ENCODE measurements around the gene ALDH1A1. TPM values are rescaled to one million over a fixed set of nuclear protein-coding genes. Genes with fewer than 3 reads are reported as not detected.

Gene ALDH1A1
- total and polyA plus RNA-seq, 9 of the 15 experiments (the other 6 are each of a cell fraction or from before 2014, with no cell fraction given), result 1.8 to 86.3 (median 24.4) TPM

- Histone ChIP-seq H3K9me3 (replicated peaks; ENCODE audit: control insufficient read depth, insufficient read depth, low read depth, low read length) (no peaks in the 10 kb centered on the region), H4K20me1 (replicated peaks; ENCODE audit: control insufficient read depth, insufficient read depth, low read length) (no peaks in the 10 kb centered on the region), H3K27me3 (ENCODE audit: control insufficient read depth in 2 of 2, insufficient read depth in 2 of 2, low read length in 2 of 2) (no peaks in the 10 kb centered on the region), H3K79me2 (ENCODE audit: control insufficient read depth, insufficient read depth, low read length) (no peaks in the 10 kb centered on the region), H3K4me2 (ENCODE audit: insufficient read depth, low read length) (no peak overlapping the region), H2AFZ (ENCODE audit: low read depth, low read length) (no peak overlapping the region), H3K4me1 (replicated peaks in 1 of 2; ENCODE audit: control insufficient read depth in 2 of 2, insufficient read depth in 2 of 2, low read length in 2 of 2) (peaks cover 0 to 13% of the 10 kb centered on the region in 2 experiments; a peak in 4 of 5 replicates), H3K27ac (ENCODE audit: extremely low read depth, low read depth, low read length) (no peak overlapping the region), H3K9me1 (ENCODE audit: control insufficient read depth, insufficient read depth, low read length) (no peaks in the 10 kb centered on the region), H3K9ac (ENCODE audit: insufficient read depth in 1 of 2, low read depth in 2 of 2, low read length in 2 of 2) (no peak overlapping the region), H3K36me3 (ENCODE audit: control insufficient read depth, insufficient read depth, low read length) (no peaks in the 10 kb centered on the region), H3K4me3 (no peak overlapping the region)
- 64% methylated on average over 1 of the region's 1 CpG for WGBS (ENCODE audit: insufficient coverage, low coverage, missing lambda C conversion rate)
- POLR2A ChIA-PET, result interaction anchor here (0.6 kb wide), 1 partner anchor 610 kb away, joined by 3 read pairs; no protein-coding TSS in a partner anchor
- TF ChIP-seq MEIS2 (IDR thresholded peaks at IDR 0.05; ENCODE audit: partially characterized antibody) (peak; percentile 52), NR3C1 (CRISPR knock-in tag; IDR thresholded peaks at IDR 0.05) (no peak), SUPT5H (IDR thresholded peaks at IDR 0.05) (no peak)
- TF ChIP-seq, protein P1, sequence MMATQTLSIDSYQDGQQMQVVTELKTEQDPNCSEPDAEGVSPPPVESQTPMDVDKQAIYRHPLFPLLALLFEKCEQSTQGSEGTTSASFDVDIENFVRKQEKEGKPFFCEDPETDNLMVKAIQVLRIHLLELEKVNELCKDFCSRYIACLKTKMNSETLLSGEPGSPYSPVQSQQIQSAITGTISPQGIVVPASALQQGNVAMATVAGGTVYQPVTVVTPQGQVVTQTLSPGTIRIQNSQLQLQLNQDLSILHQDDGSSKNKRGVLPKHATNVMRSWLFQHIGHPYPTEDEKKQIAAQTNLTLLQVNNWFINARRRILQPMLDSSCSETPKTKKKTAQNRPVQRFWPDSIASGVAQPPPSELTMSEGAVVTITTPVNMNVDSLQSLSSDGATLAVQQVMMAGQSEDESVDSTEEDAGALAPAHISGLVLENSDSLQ (IDR thresholded peaks at IDR 0.05), result peak; percentile 14; the same call in 1 of the 2 replicates
- intact Hi-C loops (cut with micrococcal nuclease) (no loop called here), in situ Hi-C loops (cut with MboI) (no loop called here)
- FAIRE-seq (no peak), ATAC-seq (no peak), DNase-seq (ENCODE audit: extremely low read depth in 1 of 4, low spot score in 3 of 4) (no peak)
- no TSS peak for BruUV-seq (replicated peaks)
- CTCF ChIA-PET (ENCODE audit: low intra/inter-chr PET ratio), result no interaction called here
Observed at GRCh38 chr9:72864327-72864726, 88.5 kb downstream of the ALDH1A1 start.

DNA sequence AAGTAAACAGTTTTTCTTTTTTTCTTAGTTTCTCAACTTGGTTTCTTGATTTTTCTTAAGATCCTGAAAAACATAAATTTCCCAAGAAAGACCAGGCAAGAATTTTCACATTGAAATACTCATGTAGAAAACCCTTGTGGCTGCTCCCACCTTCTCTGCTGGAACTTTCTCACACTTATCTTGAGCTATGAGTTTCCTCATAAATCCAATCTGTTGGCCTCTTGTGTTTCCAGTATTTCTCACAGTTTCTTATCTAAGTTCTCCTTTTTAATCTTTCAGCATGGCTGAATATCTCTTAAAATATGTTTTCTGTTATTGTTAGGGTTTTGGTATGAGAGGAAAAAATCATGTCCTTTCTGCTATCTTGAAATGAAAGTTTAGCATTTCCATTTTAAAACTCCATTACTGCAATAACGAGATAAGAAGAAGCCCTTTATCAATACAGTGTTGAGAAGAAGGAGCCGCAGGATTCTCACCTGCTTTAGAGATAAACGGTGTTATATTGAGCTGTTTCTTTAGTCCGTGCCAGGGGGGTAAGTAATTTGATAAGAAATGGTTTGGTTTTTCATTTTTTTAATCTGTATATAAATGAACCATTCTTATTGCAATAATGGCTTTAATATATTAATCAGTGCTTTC lies 89.3 kb downstream of the ALDH1A1 start:
- Histone ChIP-seq H3K27me3 (ENCODE audit: control insufficient read depth in 2 of 2, insufficient read depth in 2 of 2, low read length in 2 of 2) (no peaks in the 10 kb centered on the region), H3K4me3 (no peak overlapping the region), H3K9me3 (replicated peaks; ENCODE audit: control insufficient read depth, insufficient read depth, low read depth, low read length) (no peaks in the 10 kb centered on the region), H2AFZ (ENCODE audit: low read depth, low read length) (no peak overlapping the region; the same call in 1 of the 2 replicates), H4K20me1 (replicated peaks; ENCODE audit: control insufficient read depth, insufficient read depth, low read length) (no peaks in the 10 kb centered on the region), H3K27ac (ENCODE audit: extremely low read depth, low read depth, low read length) (no peak overlapping the region), H3K4me1 (replicated peaks in 1 of 2; ENCODE audit: control insufficient read depth in 2 of 2, insufficient read depth in 2 of 2, low read length in 2 of 2) (peaks cover 0 to 15% of the 10 kb centered on the region in 2 experiments; a peak in 4 of 5 replicates), H3K79me2 (ENCODE audit: control insufficient read depth, insufficient read depth, low read length) (no peaks in the 10 kb centered on the region), H3K9me1 (ENCODE audit: control insufficient read depth, insufficient read depth, low read length) (no peaks in the 10 kb centered on the region), H3K36me3 (ENCODE audit: control insufficient read depth, insufficient read depth, low read length) (no peaks in the 10 kb centered on the region), H3K4me2 (ENCODE audit: insufficient read depth, low read length) (no peak overlapping the region), H3K9ac (ENCODE audit: insufficient read depth in 1 of 2, low read depth in 2 of 2, low read length in 2 of 2) (no peak overlapping the region)
- 0% methylated on average over 4 of the region's 4 CpGs for WGBS (ENCODE audit: insufficient coverage, low coverage, missing lambda C conversion rate)
- no peak for ATAC-seq
- in situ Hi-C loops (cut with MboI), result no loop called here
- POLR2A ChIA-PET, result interaction anchor here (0.8 to 0.9 kb wide), 2 partner anchors 19 to 215 kb away, joined by 3 read pairs; no protein-coding TSS in a partner anchor
- no TSS peak for BruUV-seq (replicated peaks)
- intact Hi-C loops (cut with micrococcal nuclease), result no loop called here
- CTCF ChIA-PET (ENCODE audit: low intra/inter-chr PET ratio), result no interaction called here
- DNase-seq (ENCODE audit: extremely low read depth in 1 of 4, low spot score in 3 of 4), result no peak
- no peak for FAIRE-seq
- TF ChIP-seq ZC3H11A (IDR thresholded peaks at IDR 0.05; ENCODE audit: low read depth, low read length) (no peak), KLF6 (CRISPR knock-in tag; IDR thresholded peaks at IDR 0.05; ENCODE audit: borderline replicate concordance) (no peak), ZNF239 (CRISPR knock-in tag; IDR thresholded peaks at IDR 0.05) (no peak)
